Hepatocyte (in vitro differentiated cells): ENCODE data around the gene ALDH7A1. TPM values are rescaled to one million over a fixed set of nuclear protein-coding genes. Genes with fewer than 3 reads are reported as not detected.

Source experiments
- DNase-seq: peaks from one replicate; pipeline ENCODE4 v3.0.0-alpha.2; 2016; ENCODE audit warnings: low spot score
- H2AFZ ChIP-seq: fragments of 200-600 bp; sonication (generic); 2 replicates; pipeline ENCODE4 v1.6.0; 2016; ENCODE audit warnings: antibody characterized with exemption, mild to moderate bottlenecking
- H3K27ac ChIP-seq: fragments of 200-600 bp; sonication (generic); 2 replicates; pipeline ENCODE4 v1.5.1; 2016; ENCODE audit warnings: mild to moderate bottlenecking
- H3K27me3 ChIP-seq: fragments of 200-600 bp; sonication (generic); 2 replicates; pipeline ENCODE4 v1.6.1; 2016
- H3K36me3 ChIP-seq: fragments of 200-600 bp; sonication (generic); replicated peaks from 2 replicates; pipeline ENCODE4 v1.5.1; 2016; ENCODE audit warnings: low read depth; ENCODE audit not compliant: insufficient read depth
- H3K4me1 ChIP-seq: fragments of 200-600 bp; sonication (generic); 2 replicates; pipeline ENCODE4 v1.5.1; 2016; ENCODE audit warnings: mild to moderate bottlenecking, moderate library complexity; ENCODE audit not compliant: insufficient read depth
- H3K4me2 ChIP-seq: fragments of 200-600 bp; sonication (generic); 2 replicates; pipeline ENCODE4 v1.6.0; 2016
- H3K4me3 ChIP-seq: fragments of 200-600 bp; sonication (generic); 2 replicates; pipeline ENCODE4 v1.5.1; 2016; ENCODE audit warnings: mild to moderate bottlenecking
- H3K79me2 ChIP-seq: fragments of 200-600 bp; sonication (generic); 2 replicates; pipeline ENCODE4 v1.6.0; 2017; ENCODE audit warnings: mild to moderate bottlenecking
- H3K9me2 ChIP-seq: fragments of 200-600 bp; sonication (generic); replicated peaks from 2 replicates; pipeline ENCODE4 v1.6.0; 2017; ENCODE audit warnings: mild to moderate bottlenecking; ENCODE audit not compliant: insufficient read depth
- H3K9me3 ChIP-seq: fragments of 200-600 bp; sonication (generic); 2 replicates; pipeline ENCODE4 v1.5.1; 2016; ENCODE audit warnings: low read depth, mild to moderate bottlenecking
- H4K20me1 ChIP-seq: fragments of 200-600 bp; sonication (generic); 2 replicates; pipeline ENCODE4 v1.6.0; 2016; ENCODE audit warnings: mild to moderate bottlenecking; ENCODE audit not compliant: insufficient read depth, poor library complexity, severe bottlenecking
- CTCF ChIP-seq: fragments of 200-600 bp; sonication (generic); IDR thresholded peaks from 2 replicates; pipeline ENCODE4 v1.5.1; 2016; ENCODE audit warnings: antibody characterized with exemption, mild to moderate bottlenecking; ENCODE audit not compliant: poor library complexity
- EZH2 ChIP-seq: fragments of 200-600 bp; sonication (generic); IDR thresholded peaks from 2 replicates; pipeline ENCODE4 v1.6.1; 2016; ENCODE audit warnings: antibody characterized with exemption, mild to moderate bottlenecking, borderline replicate concordance
- EZH2phosphoT487 ChIP-seq: fragments of 200-600 bp; sonication (generic); IDR thresholded peaks from one replicate; pipeline ENCODE4 v1.6.1; 2018; ENCODE audit warnings: antibody characterized with exemption, mild to moderate bottlenecking, low read depth, moderate library complexity; ENCODE audit not compliant: unreplicated experiment, severe bottlenecking
- WGBS: methylation state at CpG from one replicate; pipeline ENCODE4 v1.1.6; 2016; ENCODE audit warnings: low lambda C conversion rate; ENCODE audit errors: missing lambda C conversion rate; 5-methylcytosine and 5-hydroxymethylcytosine counted together
- polyA plus RNA-seq: library from polyadenylated mRNA; unstranded; fragments of >200 nt; fragmentation: Nextera tagmentation; extraction: Ambion mirVana; gene quantifications from 2 replicates; pipeline ENCODE4 v1.2.1, GENCODE V29; 2016
- total RNA-seq: library from RNA; depleted of rRNA; stranded (reverse); fragments of >200 nt; gene quantifications from 2 replicates; pipeline ENCODE4 v1.2.3, GENCODE V29; 2014

The ALDH7A1 gene
- total and polyA plus RNA-seq, 2 experiments from 2014 or later, result 50.0 to 107 TPM

GRCh38 chr5:126509339-126509738, 85.7 kb downstream of the ALDH7A1 start:
- 73% methylated on average over 5 of the region's 5 CpGs for WGBS
- no peaks in the 10 kb centered on the region for H4K20me1 ChIP-seq
- no peaks in the 10 kb centered on the region for H3K9me2 ChIP-seq
- H3K4me1 ChIP-seq, result no peaks in the 10 kb centered on the region
- no peak overlapping the region for H3K4me2 ChIP-seq
- DNase-seq, result no peak
- no peaks in the 10 kb centered on the region for H3K79me2 ChIP-seq
- TF ChIP-seq EZH2 (no peak), CTCF (no peak), EZH2phosphoT487 (no peak)
- no peaks in the 10 kb centered on the region for H3K36me3 ChIP-seq
- no peak overlapping the region for H2AFZ ChIP-seq
- no peak overlapping the region for H3K4me3 ChIP-seq
- H3K27ac ChIP-seq, result no peak overlapping the region
- no peaks in the 10 kb centered on the region for H3K27me3 ChIP-seq
- no peaks in the 10 kb centered on the region for H3K9me3 ChIP-seq

GRCh38 chr5:126508962-126509279, 86.1 kb downstream of the ALDH7A1 start:
- H3K4me2 ChIP-seq, result no peak overlapping the region
- peak overlapping the region; percentile 21 for H2AFZ ChIP-seq
- no peaks in the 10 kb centered on the region for H3K27me3 ChIP-seq
- no peak overlapping the region for H3K27ac ChIP-seq
- peaks cover 2% of the 10 kb centered on the region for H3K4me1 ChIP-seq
- no peaks in the 10 kb centered on the region for H3K9me2 ChIP-seq
- H3K36me3 ChIP-seq, result no peaks in the 10 kb centered on the region
- TF ChIP-seq EZH2phosphoT487, result no peak
- TF ChIP-seq CTCF, result no peak
- TF ChIP-seq EZH2, result no peak
- H4K20me1 ChIP-seq, result no peaks in the 10 kb centered on the region
- H3K4me3 ChIP-seq, result no peak overlapping the region
- H3K79me2 ChIP-seq, result no peaks in the 10 kb centered on the region
- DNase-seq, result no peak
- no peaks in the 10 kb centered on the region for H3K9me3 ChIP-seq

DNA sequence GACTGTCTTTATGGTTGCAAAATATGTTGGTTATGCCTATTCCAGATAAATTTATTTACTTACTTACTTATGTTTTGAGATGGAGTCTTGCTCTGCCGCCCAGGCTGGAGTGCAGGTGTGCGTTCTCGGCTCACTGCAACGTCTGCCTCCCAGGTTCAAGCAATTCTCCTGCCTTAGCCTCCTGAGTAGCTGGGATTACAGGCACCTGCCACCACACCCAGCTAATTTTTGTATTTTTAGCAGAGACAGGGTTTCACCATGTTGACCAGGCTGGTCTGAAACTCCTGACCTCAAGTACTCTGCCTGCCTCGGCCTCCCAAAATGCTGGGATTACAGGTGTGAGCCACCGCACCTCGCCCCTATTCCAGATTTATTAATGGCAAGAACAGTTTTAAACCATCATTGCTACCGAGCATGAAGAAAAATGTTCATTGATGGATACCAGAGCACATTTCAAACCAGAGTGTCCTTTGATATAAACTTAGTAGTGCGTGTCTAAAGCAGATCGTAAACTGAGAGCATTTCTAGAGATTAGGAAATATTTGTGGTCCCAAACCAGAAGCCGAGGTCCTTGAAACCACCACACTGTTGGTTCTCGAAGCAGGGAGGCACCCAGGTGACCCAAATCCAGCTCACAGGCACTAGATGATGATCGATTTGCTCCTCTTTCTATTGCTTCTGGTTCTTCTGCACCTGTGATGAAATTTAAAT, 86.6 kb downstream of the ALDH7A1 start:
- H3K36me3 ChIP-seq, result no peaks in the 10 kb centered on the region
- peak overlapping the region; percentile 21 for H2AFZ ChIP-seq
- no peak overlapping the region for H3K27ac ChIP-seq
- no peaks in the 10 kb centered on the region for H3K27me3 ChIP-seq
- no peaks in the 10 kb centered on the region for H3K9me3 ChIP-seq
- WGBS, result 85% methylated on average over 13 of the region's 13 CpGs
- H3K4me2 ChIP-seq, result no peak overlapping the region
- H3K4me1 ChIP-seq, result peaks cover 3% of the 10 kb centered on the region
- H4K20me1 ChIP-seq, result no peaks in the 10 kb centered on the region
- no peak for DNase-seq
- no peaks in the 10 kb centered on the region for H3K79me2 ChIP-seq
- no peak overlapping the region for H3K4me3 ChIP-seq
- no peaks in the 10 kb centered on the region for H3K9me2 ChIP-seq
- no peak for TF ChIP-seq EZH2
- TF ChIP-seq EZH2phosphoT487, result no peak
- TF ChIP-seq CTCF, result no peak
